Loucy (cell line): ENCODE data around the gene BPHL.

Experiments
- H2AFZ ChIP-seq: fragments of 200-600 bp; sonication (generic); 2 replicates; pipeline ENCODE4 v1.6.0; 2016; ENCODE audit warnings: antibody characterized with exemption, mild to moderate bottlenecking, low read length, moderate library complexity
- H3F3A ChIP-seq: fragments of 200-600 bp; 2 replicates; pipeline ENCODE4 v1.6.0; 2016; ENCODE audit warnings: antibody characterized with exemption, low read depth, mild to moderate bottlenecking
- H3K27me3 ChIP-seq: fragments of 200-600 bp; sonication (generic); 2 replicates; pipeline ENCODE4 v1.6.1; 2014; ENCODE audit warnings: low read length, mild to moderate bottlenecking; ENCODE audit not compliant: insufficient read depth, poor library complexity, severe bottlenecking
- H3K36me3 ChIP-seq: fragments of 200-600 bp; sonication (generic); 2 replicates; pipeline ENCODE4 v1.6.1; 2016; ENCODE audit warnings: low read length; ENCODE audit not compliant: insufficient read depth
- H3K4me1 ChIP-seq: fragments of 200-600 bp; sonication (generic); 2 replicates; pipeline ENCODE4 v1.5.1; 2014; ENCODE audit warnings: low read length, mild to moderate bottlenecking; ENCODE audit not compliant: insufficient read depth, poor library complexity, severe bottlenecking
- H3K4me2 ChIP-seq: fragments of 200-600 bp; sonication (generic); 2 replicates; pipeline ENCODE4 v1.6.0; 2014; ENCODE audit warnings: antibody characterized with exemption, low read length, low read depth, mild to moderate bottlenecking; ENCODE audit not compliant: poor library complexity, severe bottlenecking
- H3K4me3 ChIP-seq: fragments of 200-600 bp; sonication (generic); 2 replicates; pipeline ENCODE4 v1.5.1; 2014; ENCODE audit warnings: low read length, mild to moderate bottlenecking, mixed read lengths; ENCODE audit not compliant: poor library complexity, severe bottlenecking
- H3K79me2 ChIP-seq: fragments of 200-600 bp; sonication (generic); 2 replicates; pipeline ENCODE4 v1.6.1; 2014; ENCODE audit warnings: low read length; ENCODE audit not compliant: insufficient read depth
- H3K9ac ChIP-seq: fragments of 200-600 bp; sonication (generic); 2 replicates; pipeline ENCODE4 v1.6.0; 2014; ENCODE audit warnings: mild to moderate bottlenecking, low read depth, low read length, moderate library complexity; ENCODE audit not compliant: poor library complexity, severe bottlenecking
- H3K9me2 ChIP-seq: fragments of 200-600 bp; sonication (generic); replicated peaks from 2 replicates; pipeline ENCODE4 v1.6.1; 2016; ENCODE audit warnings: low read depth, low read length, mixed read lengths
- H3K9me3 ChIP-seq: fragments of 200-600 bp; sonication (generic); 2 replicates; pipeline ENCODE4 v1.6.1; 2014; ENCODE audit warnings: mild to moderate bottlenecking, antibody characterized with exemption, low read length, low read depth; ENCODE audit not compliant: insufficient read depth
- H4K20me1 ChIP-seq: fragments of 200-600 bp; sonication (generic); 2 replicates; pipeline ENCODE4 v1.6.0; 2014; ENCODE audit warnings: antibody characterized with exemption, low read length, mild to moderate bottlenecking; ENCODE audit not compliant: insufficient read depth, poor library complexity, severe bottlenecking
- EZH2phosphoT487 ChIP-seq: fragments of 200-600 bp; IDR thresholded peaks from 2 replicates; pipeline ENCODE4 v1.6.1; 2018; ENCODE audit warnings: antibody characterized with exemption, mild to moderate bottlenecking, moderate library complexity, borderline replicate concordance
- TF ChIP-seq, protein P1 (sequence below): fragments of 200-600 bp; sonication (generic); conservative IDR thresholded peaks from 2 replicates; pipeline ENCODE4 v1.5.1; 2014; ENCODE audit warnings: mild to moderate bottlenecking, antibody characterized with exemption, low read length

The BPHL gene

DNA sequence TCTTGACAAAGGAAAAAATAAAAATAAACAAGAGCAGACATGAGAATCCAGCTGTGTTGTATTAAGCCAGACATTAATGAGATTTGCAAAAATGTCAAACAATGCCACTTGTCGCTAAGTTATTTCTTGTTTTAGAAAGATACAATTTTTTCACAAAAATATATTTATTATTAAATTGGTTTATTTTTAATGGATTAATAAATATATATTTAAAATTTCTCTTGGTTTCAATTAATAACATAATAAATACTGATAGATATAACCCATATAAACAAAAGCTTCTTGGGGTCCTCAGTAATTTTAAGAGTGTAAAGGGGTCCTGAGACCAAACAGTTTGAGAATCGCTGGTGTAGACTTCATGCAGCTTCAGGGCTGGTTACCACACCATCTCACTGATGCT, 82.9 kb downstream of the BPHL start:
- Histone ChIP-seq H3K9me3 (no peaks in the 10 kb centered on the region), H3K9ac (no peak overlapping the region), H3K4me2 (no peak overlapping the region), H3K4me1 (no peaks in the 10 kb centered on the region), H3F3A (no peaks in the 10 kb centered on the region), H3K4me3 (no peak overlapping the region), H3K27me3 (no peaks in the 10 kb centered on the region), H3K79me2 (no peaks in the 10 kb centered on the region), H2AFZ (no peak overlapping the region), H4K20me1 (no peaks in the 10 kb centered on the region), H3K9me2 (no peaks in the 10 kb centered on the region), H3K36me3 (no peaks in the 10 kb centered on the region)
- TF ChIP-seq EZH2phosphoT487: no peak
- TF ChIP-seq, protein P1, sequence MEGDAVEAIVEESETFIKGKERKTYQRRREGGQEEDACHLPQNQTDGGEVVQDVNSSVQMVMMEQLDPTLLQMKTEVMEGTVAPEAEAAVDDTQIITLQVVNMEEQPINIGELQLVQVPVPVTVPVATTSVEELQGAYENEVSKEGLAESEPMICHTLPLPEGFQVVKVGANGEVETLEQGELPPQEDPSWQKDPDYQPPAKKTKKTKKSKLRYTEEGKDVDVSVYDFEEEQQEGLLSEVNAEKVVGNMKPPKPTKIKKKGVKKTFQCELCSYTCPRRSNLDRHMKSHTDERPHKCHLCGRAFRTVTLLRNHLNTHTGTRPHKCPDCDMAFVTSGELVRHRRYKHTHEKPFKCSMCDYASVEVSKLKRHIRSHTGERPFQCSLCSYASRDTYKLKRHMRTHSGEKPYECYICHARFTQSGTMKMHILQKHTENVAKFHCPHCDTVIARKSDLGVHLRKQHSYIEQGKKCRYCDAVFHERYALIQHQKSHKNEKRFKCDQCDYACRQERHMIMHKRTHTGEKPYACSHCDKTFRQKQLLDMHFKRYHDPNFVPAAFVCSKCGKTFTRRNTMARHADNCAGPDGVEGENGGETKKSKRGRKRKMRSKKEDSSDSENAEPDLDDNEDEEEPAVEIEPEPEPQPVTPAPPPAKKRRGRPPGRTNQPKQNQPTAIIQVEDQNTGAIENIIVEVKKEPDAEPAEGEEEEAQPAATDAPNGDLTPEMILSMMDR: no peak
